Muscle of leg (tissue), 11 donors: ENCODE data around the gene UBAP2. TPM values are rescaled to one million over a fixed set of nuclear protein-coding genes. Genes with fewer than 3 reads are reported as not detected.

Experiments used
- DNase-seq: peaks from one replicate; pipeline ENCODE4 v3.0.0; 2013
- H3K27ac ChIP-seq: one replicate; pipeline ENCODE4 v1.5.1; 2013; ENCODE audit warnings: mild to moderate bottlenecking, low read length, control low read depth
- H3K27me3 ChIP-seq: one replicate; pipeline ENCODE4 v1.6.1; 2013; ENCODE audit warnings: low read length; ENCODE audit not compliant: control insufficient read depth, insufficient read depth
- H3K36me3 ChIP-seq: one replicate; pipeline ENCODE4 v1.6.1; 2013; ENCODE audit warnings: low read length; ENCODE audit not compliant: control insufficient read depth, insufficient read depth
- H3K4me1 ChIP-seq: one replicate; pipeline ENCODE4 v1.6.1; 2013; ENCODE audit warnings: low read length; ENCODE audit not compliant: control insufficient read depth, insufficient read depth
- H3K4me3 ChIP-seq: one replicate; pipeline ENCODE4 v1.5.1; 2013; ENCODE audit warnings: low read length, control low read depth
- H3K9me3 ChIP-seq: replicated peaks from 2 replicates; pipeline ENCODE4 v1.6.1; 2013; ENCODE audit warnings: low read depth, low read length; ENCODE audit not compliant: control insufficient read depth
- WGBS: methylation state at CpG from one replicate; pipeline ENCODE4 v1.1.5; 2013; ENCODE audit warnings: missing lambda C conversion rate; ENCODE audit not compliant: insufficient coverage; 5-methylcytosine and 5-hydroxymethylcytosine counted together
- polyA plus RNA-seq, 8 donors: library from polyadenylated mRNA; unstranded; fragments of 120-200 nt; gene quantifications; one replicate each; pipeline versions ENCODE4 v1.2.1 to v1.2.3, GENCODE V29; 2013; ENCODE audit warnings: inconsistent platforms in 1 of 8, low replicate concordance in 1 of 8; ENCODE audit not compliant: insufficient read length in 8 of 8, insufficient read depth in 1 of 8
- total RNA-seq: library from RNA; stranded (reverse); fragments of 120-200 nt; gene quantifications from one replicate; pipeline ENCODE4 v1.2.4, GENCODE V29; 2013

The UBAP2 gene
- total and polyA plus RNA-seq, 9 donors, result 51.4 to 89.8 (median 65.6) TPM

DNA sequence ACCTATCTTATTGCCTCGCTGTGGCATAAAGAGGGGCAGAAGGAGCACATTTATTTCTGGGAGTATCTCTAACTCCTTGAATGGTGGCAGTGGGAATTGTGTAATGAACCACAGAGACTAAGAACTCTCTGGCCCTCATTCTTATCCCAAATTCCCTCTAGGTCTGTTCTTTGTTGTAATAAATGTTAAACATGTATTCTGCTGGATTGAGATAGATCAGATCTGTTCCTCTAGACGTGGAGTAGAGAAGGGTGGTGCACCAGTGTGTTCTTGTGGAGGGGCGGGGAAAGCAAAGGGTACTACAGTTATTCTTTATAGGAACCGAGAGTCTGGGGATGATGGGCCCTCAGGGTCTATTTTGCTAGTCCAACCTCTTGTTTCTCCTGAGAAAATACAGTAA is 141.3 kb downstream of the UBAP2 start:
- H3K4me3 ChIP-seq, result no peak overlapping the region
- H3K9me3 ChIP-seq, result no peaks in the 10 kb centered on the region
- WGBS, result 33% methylated on average over 1 of the region's 4 CpGs

GRCh38 chr9:33906769-33907168 is 141.9 kb downstream of the UBAP2 start:
- Histone ChIP-seq H3K4me3 (no peak overlapping the region), H3K9me3 (no peaks in the 10 kb centered on the region), H3K36me3 (peaks cover 14% of the 10 kb centered on the region), H3K27ac (no peak overlapping the region), H3K4me1 (no peaks in the 10 kb centered on the region), H3K27me3 (no peaks in the 10 kb centered on the region)
- WGBS, result 100% methylated on average over 1 of the region's 2 CpGs
- no peak for DNase-seq

More for the DNA sequence above, 141.3 kb downstream of the UBAP2 start:
- Histone ChIP-seq H3K27ac (no peak overlapping the region), H3K36me3 (peaks cover 11% of the 10 kb centered on the region), H3K4me1 (no peaks in the 10 kb centered on the region), H3K27me3 (no peaks in the 10 kb centered on the region)
- no peak for DNase-seq

- Histone ChIP-seq H3K9me3 (no peaks in the 10 kb centered on the region), H3K4me3 (no peak overlapping the region), H3K27ac (no peak overlapping the region), H3K27me3 (no peaks in the 10 kb centered on the region), H3K4me1 (no peaks in the 10 kb centered on the region), H3K36me3 (peaks cover 14% of the 10 kb centered on the region)
- no CpG with 5 or more reads among the region's 1 CpG for WGBS
- DNase-seq, result no peak
Observed at GRCh38 chr9:33905137-33905536, 143.6 kb downstream of the UBAP2 start.

DNA sequence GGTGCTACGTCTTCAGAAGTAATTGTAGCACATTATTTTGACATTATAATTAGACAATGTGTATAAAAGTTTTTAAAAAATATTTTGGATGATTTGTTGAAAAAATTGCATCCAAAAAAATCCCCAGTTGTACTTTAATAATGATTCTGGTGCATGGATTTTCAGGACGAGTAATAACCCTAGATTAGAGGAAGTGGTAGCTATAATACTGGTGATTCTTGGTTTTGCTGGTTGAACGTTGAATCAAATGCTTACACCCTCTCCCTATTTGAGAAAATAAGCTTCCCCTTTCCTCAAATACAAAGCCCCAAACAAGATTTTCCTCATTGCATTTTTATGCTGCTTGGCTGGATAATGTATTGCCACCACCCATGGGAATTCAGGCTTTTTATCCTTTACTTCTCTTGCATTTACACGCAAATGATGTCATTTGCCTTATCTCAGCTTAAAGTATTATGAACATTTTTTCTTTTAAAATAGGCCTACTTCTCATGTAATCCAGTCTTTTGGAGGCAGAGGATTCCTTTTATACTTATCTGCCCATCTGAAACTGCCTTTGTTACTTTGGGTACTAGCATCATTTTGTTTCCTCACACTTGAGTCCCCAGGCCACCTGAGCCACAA is 145.4 kb downstream of the UBAP2 start:
- no peaks in the 10 kb centered on the region for H3K4me1 ChIP-seq
- DNase-seq, result no peak
- no peak overlapping the region for H3K4me3 ChIP-seq
- no peaks in the 10 kb centered on the region for H3K9me3 ChIP-seq
- H3K27me3 ChIP-seq, result no peaks in the 10 kb centered on the region
- H3K27ac ChIP-seq, result no peak overlapping the region
- no CpG with 5 or more reads among the region's 4 CpGs for WGBS
- H3K36me3 ChIP-seq, result peaks cover 15% of the 10 kb centered on the region

DNA sequence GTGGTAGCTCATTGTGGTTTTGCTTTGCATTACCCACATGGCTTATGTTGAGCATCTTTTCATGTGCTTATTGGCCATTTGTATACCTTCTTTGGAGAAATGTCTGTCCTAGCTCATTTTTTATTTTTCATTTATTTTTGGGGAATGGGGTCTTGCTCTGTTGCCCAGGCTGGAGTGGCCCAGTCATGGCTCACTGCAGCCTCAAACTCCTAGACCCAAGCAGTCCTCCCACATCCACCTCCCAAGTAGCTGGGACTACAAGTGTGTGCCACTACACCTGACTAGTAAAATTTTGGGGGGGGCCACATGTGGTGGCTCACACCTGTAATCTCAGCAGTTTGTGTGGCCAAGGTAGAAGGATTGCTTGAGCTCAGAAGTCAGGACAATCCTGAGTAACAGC is 154.4 kb downstream of the UBAP2 start:
- Histone ChIP-seq H3K9me3 (no peaks in the 10 kb centered on the region), H3K4me1 (no peaks in the 10 kb centered on the region), H3K27me3 (no peaks in the 10 kb centered on the region), H3K4me3 (no peak overlapping the region), H3K36me3 (no peaks in the 10 kb centered on the region), H3K27ac (no peak overlapping the region)
- DNase-seq, result no peak

GRCh38 chr9:33893861-33894260 is 154.8 kb downstream of the UBAP2 start:
- H3K4me1 ChIP-seq, result no peaks in the 10 kb centered on the region
- H3K4me3 ChIP-seq, result no peak overlapping the region
- no peak for DNase-seq
- no peak overlapping the region for H3K27ac ChIP-seq
- no peaks in the 10 kb centered on the region for H3K9me3 ChIP-seq
- H3K36me3 ChIP-seq, result no peaks in the 10 kb centered on the region
- H3K27me3 ChIP-seq, result no peaks in the 10 kb centered on the region

DNA sequence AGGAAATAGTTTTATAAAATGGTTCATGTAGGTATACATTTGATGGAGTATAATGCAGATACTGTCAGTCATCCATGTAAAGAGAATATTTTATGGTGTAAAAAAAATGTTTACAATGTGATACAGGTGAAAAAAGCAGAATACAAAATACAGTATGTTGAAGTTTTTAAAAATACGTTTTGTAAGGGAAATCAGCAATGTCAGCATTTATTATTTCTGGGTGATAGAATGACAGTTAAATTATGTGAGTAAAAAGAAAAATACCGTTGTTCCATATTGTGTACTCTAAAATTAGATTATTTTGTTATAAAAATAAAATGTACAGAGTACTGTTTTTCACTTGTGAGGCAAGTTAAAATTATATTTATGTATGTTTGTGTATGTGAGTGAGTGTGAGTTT is 162.7 kb downstream of the UBAP2 start:
- peaks cover 3% of the 10 kb centered on the region for H3K4me1 ChIP-seq
- no peaks in the 10 kb centered on the region for H3K9me3 ChIP-seq
- no peaks in the 10 kb centered on the region for H3K36me3 ChIP-seq
- no peak for DNase-seq
- H3K27me3 ChIP-seq, result no peaks in the 10 kb centered on the region
- WGBS, result no CpG with 5 or more reads among the region's 2 CpGs
- no peak overlapping the region for H3K4me3 ChIP-seq
- no peak overlapping the region for H3K27ac ChIP-seq

DNA sequence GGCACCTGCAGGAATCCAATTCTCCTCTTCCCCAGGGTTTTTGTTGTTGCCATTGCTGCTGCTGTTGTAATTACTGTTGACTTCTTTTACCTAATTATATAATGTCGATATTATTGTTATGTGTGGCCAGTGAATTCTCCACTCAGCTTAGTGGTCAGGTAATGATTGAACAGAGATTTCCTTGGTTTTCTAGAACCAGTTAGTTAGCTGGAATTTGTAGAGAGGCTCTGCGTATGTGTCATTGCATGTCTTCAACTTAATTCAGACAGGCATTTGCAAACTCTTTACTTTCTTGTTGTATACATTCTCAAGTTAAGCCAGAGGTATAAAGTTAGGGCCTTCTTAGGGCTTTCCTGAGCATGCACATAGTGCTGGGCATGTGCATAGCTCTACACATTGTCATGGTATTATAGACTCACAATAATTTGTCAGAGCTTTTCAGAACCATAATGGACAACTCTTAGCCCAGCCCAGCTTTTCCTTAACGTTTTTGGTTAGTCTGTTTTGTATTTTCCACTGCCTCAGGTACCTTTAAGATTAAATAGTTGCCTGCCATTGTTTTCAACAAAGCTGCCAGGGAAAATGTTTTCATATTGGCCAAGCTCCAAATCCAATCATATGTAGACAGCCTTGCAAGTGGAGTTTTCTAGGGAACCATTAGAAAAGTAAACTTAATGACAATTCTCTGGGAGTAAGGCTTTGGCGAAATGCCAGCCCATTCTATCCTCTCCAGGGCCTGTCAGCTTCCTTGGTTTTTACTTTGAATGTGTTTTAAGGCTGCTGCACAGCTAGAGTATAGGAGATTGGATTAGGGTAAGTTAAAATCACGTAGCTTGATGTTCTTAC is 163.6 kb downstream of the UBAP2 start:
- peak; percentile 82 for DNase-seq
- Histone ChIP-seq H3K27ac (peak overlapping the region; percentile 44), H3K4me1 (peaks cover 3% of the 10 kb centered on the region)

DNA sequence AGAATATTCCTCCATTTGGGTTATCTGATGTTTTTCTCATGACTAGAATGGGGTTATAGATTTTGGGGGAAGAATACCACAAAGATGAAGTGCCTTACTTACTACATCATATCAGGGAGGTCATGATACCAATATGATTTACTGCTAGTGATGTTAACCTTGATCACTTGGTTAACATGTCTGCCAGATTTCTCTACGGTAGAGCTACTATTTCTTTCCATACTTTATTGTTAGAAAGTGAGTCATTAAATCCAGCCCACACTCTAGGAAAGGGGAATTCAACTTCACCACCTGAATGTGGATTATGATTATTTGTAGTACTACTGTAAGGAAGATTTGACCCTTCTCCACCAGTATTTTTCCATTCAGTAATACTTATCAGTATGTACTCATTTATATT is 167.1 kb downstream of the UBAP2 start:
- Histone ChIP-seq H3K9me3 (no peaks in the 10 kb centered on the region), H3K27me3 (no peaks in the 10 kb centered on the region), H3K4me1 (peaks cover 3% of the 10 kb centered on the region), H3K27ac (no peak overlapping the region), H3K36me3 (peaks cover 2% of the 10 kb centered on the region), H3K4me3 (no peak overlapping the region)
- no CpG with 5 or more reads among the region's 1 CpG for WGBS
- DNase-seq, result peak; percentile 30

More for the DNA sequence above, 163.6 kb downstream of the UBAP2 start:
- Histone ChIP-seq H3K27me3 (no peaks in the 10 kb centered on the region), H3K4me3 (no peak overlapping the region), H3K9me3 (no peaks in the 10 kb centered on the region), H3K36me3 (no peaks in the 10 kb centered on the region)
- no CpG with 5 or more reads among the region's 5 CpGs for WGBS

GRCh38 chr9:33880211-33881089 is 168.2 kb downstream of the UBAP2 start:
- Histone ChIP-seq H3K36me3 (peaks cover 2% of the 10 kb centered on the region), H3K9me3 (no peaks in the 10 kb centered on the region), H3K27me3 (no peaks in the 10 kb centered on the region), H3K27ac (no peak overlapping the region), H3K4me1 (peaks cover 3% of the 10 kb centered on the region), H3K4me3 (no peak overlapping the region)
- 67% methylated on average over 2 of the region's 8 CpGs for WGBS
- DNase-seq, result no peak
